H1 (cell line): ENCODE measurements around the gene AHR. TPM values are rescaled to one million over a fixed set of nuclear protein-coding genes. Genes with fewer than 3 reads are reported as not detected.
A peak's percentile ranks its signal among the peaks of the same experiment; 100 is the strongest.

Source experiments
- CTCF ChIA-PET: fragments of 300-600 bp; sonication (Branson Sonifier 250); formaldehyde crosslinking; loops from one replicate; lab custom pipeline; 2021; ENCODE audit not compliant: partially characterized antibody; lab: Charles Lee
- POLR2A ChIA-PET: fragments of 300-600 bp; sonication (Branson Sonifier 250); formaldehyde crosslinking; loops from one replicate; lab custom pipeline; 2021; ENCODE audit warnings: inconsistent platforms; ENCODE audit not compliant: partially characterized antibody; lab: Charles Lee
- DNase-seq, 2 experiments: peaks; one replicate each; pipeline versions ENCODE4 v3.0.0 to v3.0.0-alpha.2; 2010 to 2022; ENCODE audit warnings: low spot score in 2 of 2, low read depth in 1 of 2, mixed read lengths in 1 of 2
- FAIRE-seq: peaks from 2 replicates; lab custom pipeline; 2011; peaks lifted over from hg19 to GRCh38; lab: Jason Lieb, UNC
- H2AFZ ChIP-seq: 2 replicates; pipeline ENCODE4 v1.8.1; 2012; ENCODE audit warnings: low read length, inconsistent platforms
- H2AK5ac ChIP-seq: 2 replicates; pipeline ENCODE4 v1.6.1; 2013; ENCODE audit warnings: low read depth, low read length
- H2BK120ac ChIP-seq: replicated peaks from 2 replicates; pipeline ENCODE3; 2013; ENCODE audit warnings: low read depth, low read length, inconsistent platforms
- H2BK12ac ChIP-seq: 2 replicates; pipeline ENCODE4 v1.6.1; 2013; ENCODE audit warnings: low read depth, low read length
- H2BK15ac ChIP-seq: 2 replicates; pipeline ENCODE4 v1.6.1; 2013; ENCODE audit warnings: low read length
- H2BK20ac ChIP-seq: 2 replicates; pipeline ENCODE4 v1.6.1; 2013; ENCODE audit warnings: low read length
- H2BK5ac ChIP-seq: 2 replicates; pipeline ENCODE4 v1.6.1; 2013; ENCODE audit warnings: low read depth, low read length
- H3K14ac ChIP-seq: 2 replicates; pipeline ENCODE4 v1.6.1; 2013; ENCODE audit warnings: inconsistent platforms; ENCODE audit not compliant: insufficient read length
- H3K18ac ChIP-seq: 2 replicates; pipeline ENCODE4 v1.6.1; 2013; ENCODE audit warnings: low read length; ENCODE audit errors: extremely low read depth
- H3K23ac ChIP-seq: 2 replicates; pipeline ENCODE4 v1.6.1; 2013; ENCODE audit warnings: inconsistent platforms; ENCODE audit not compliant: insufficient read length
- H3K23me2 ChIP-seq: 2 replicates; pipeline ENCODE4 v1.6.1; 2013; ENCODE audit warnings: low read depth, low read length
- H3K27ac ChIP-seq: 2 replicates; pipeline ENCODE4 v1.6.1; 2011; ENCODE audit warnings: low read depth, low read length, inconsistent platforms
- H3K27me3 ChIP-seq, 4 experiments: replicated peaks in 1 of 4; 1 replicate in 1 of 4; 2 replicates in 3 of 4; pipeline versions ENCODE4 v1.6.1 to v1.8.1; 2011 to 2013; ENCODE audit warnings: low read length in 3 of 4, mild to moderate bottlenecking in 3 of 4, inconsistent platforms in 2 of 4, mixed read lengths in 2 of 4, moderate library complexity in 1 of 4; ENCODE audit not compliant: control insufficient read depth in 3 of 4, insufficient read depth in 3 of 4; ENCODE audit errors: extremely low read depth in 1 of 4
- H3K36me3 ChIP-seq, 4 experiments: 2 replicates each; pipeline versions ENCODE4 v1.6.1 to v1.8.1; 2011 to 2013; ENCODE audit warnings: mild to moderate bottlenecking in 4 of 4, low read length in 3 of 4, moderate library complexity in 2 of 4, control low read depth in 1 of 4, inconsistent platforms in 1 of 4; ENCODE audit not compliant: insufficient read depth in 4 of 4, control insufficient read depth in 2 of 4
- H3K4ac ChIP-seq: replicated peaks from 2 replicates; pipeline ENCODE3; 2013; ENCODE audit warnings: low read length, low read depth, mixed read lengths, inconsistent platforms; ENCODE audit not compliant: insufficient read length
- H3K4me1 ChIP-seq, 4 experiments: replicated peaks in 1 of 4; 1 replicate in 1 of 4; 2 replicates in 3 of 4; pipeline versions ENCODE4 v1.6.1 to v1.8.1; 2011 to 2013; ENCODE audit warnings: low read length in 3 of 4, inconsistent platforms in 2 of 4, mixed read lengths in 1 of 4; ENCODE audit not compliant: insufficient read depth in 4 of 4, control insufficient read depth in 3 of 4
- H3K4me2 ChIP-seq, 2 experiments: 2 replicates each; pipeline versions ENCODE4 v1.6.1 to v1.8.1; 2011 to 2013; ENCODE audit warnings: low read depth in 2 of 2, low read length in 2 of 2, control low read depth in 1 of 2, inconsistent platforms in 1 of 2, mild to moderate bottlenecking in 1 of 2; ENCODE audit not compliant: insufficient read depth in 1 of 2
- H3K4me3 ChIP-seq, 4 experiments: fragments of 200-600, 300-600 bp in 1 of 4; sonication (generic), shearing (Covaris generic), sonication (Bioruptor Twin) in 1 of 4; 2 replicates each; pipeline versions ENCODE4 v1.5.1 to v1.8.1; 2011 to 2016; ENCODE audit warnings: low read length in 4 of 4, low read depth in 3 of 4, control low read depth in 2 of 4, inconsistent platforms in 2 of 4, mild to moderate bottlenecking in 2 of 4, mixed read lengths in 1 of 4, moderate library complexity in 1 of 4; ENCODE audit not compliant: insufficient read depth in 2 of 4; ENCODE audit errors: extremely low read depth in 1 of 4
- H3K56ac ChIP-seq: replicated peaks from 2 replicates; pipeline ENCODE3; 2013; ENCODE audit warnings: low read depth, mild to moderate bottlenecking, mixed read lengths, low read length, inconsistent platforms; ENCODE audit not compliant: insufficient read length
- H3K79me1 ChIP-seq: 2 replicates; pipeline ENCODE4 v1.6.1; 2013; ENCODE audit warnings: low read depth, low read length, control low read depth
- H3K79me2 ChIP-seq, 2 experiments: 2 replicates each; pipeline versions ENCODE4 v1.6.1 to v1.8.1; 2012 to 2013; ENCODE audit warnings: low read length in 2 of 2, mild to moderate bottlenecking in 2 of 2, inconsistent platforms in 1 of 2; ENCODE audit not compliant: insufficient read depth in 2 of 2, control insufficient read depth in 1 of 2
- H3K9ac ChIP-seq, 4 experiments: replicated peaks in 1 of 4; 1 replicate in 1 of 4; 2 replicates in 3 of 4; pipeline versions ENCODE4 v1.6.1 to v1.8.1; 2011 to 2013; ENCODE audit warnings: low read depth in 3 of 4, low read length in 3 of 4, control low read depth in 2 of 4, mild to moderate bottlenecking in 2 of 4, moderate library complexity in 2 of 4, inconsistent platforms in 1 of 4; ENCODE audit errors: extremely low read depth in 1 of 4
- H3K9me3 ChIP-seq, 2 experiments: 2 replicates each; pipeline versions ENCODE4 v1.6.1 to v1.8.1; 2012 to 2013; ENCODE audit warnings: mild to moderate bottlenecking in 2 of 2, moderate library complexity in 2 of 2, control low read depth in 1 of 2, inconsistent platforms in 1 of 2, low read depth in 1 of 2, low read length in 1 of 2, mixed read lengths in 1 of 2; ENCODE audit not compliant: insufficient read depth in 2 of 2
- H4K20me1 ChIP-seq, 2 experiments: replicated peaks in 1 of 2; 2 replicates each; pipeline versions ENCODE3 to v1.8.1; 2011 to 2013; ENCODE audit warnings: inconsistent platforms in 2 of 2, low read length in 2 of 2, mild to moderate bottlenecking in 1 of 2; ENCODE audit not compliant: insufficient read depth in 2 of 2, control insufficient read depth in 1 of 2
- H4K5ac ChIP-seq: 2 replicates; pipeline ENCODE4 v1.6.1; 2013; ENCODE audit warnings: low read length, low read depth, mixed read lengths, inconsistent platforms; ENCODE audit not compliant: insufficient read length
- H4K8ac ChIP-seq: 2 replicates; pipeline ENCODE4 v1.8.0; 2013; ENCODE audit warnings: mild to moderate bottlenecking, moderate library complexity, low read length, inconsistent platforms; ENCODE audit not compliant: insufficient read depth; ENCODE audit errors: extremely low read depth
- H4K91ac ChIP-seq: replicated peaks from 2 replicates; pipeline ENCODE3; 2013; ENCODE audit warnings: low read length, mixed read lengths, inconsistent platforms; ENCODE audit not compliant: insufficient read length
- RAD21 ChIP-seq, 2 experiments: IDR thresholded peaks in 1 of 2; conservative IDR thresholded peaks in 1 of 2; 2 replicates each; pipeline ENCODE4 v1.6.1; 2011; ENCODE audit warnings: low read depth in 2 of 2, low read length in 2 of 2, improper control_type of control experiment in 1 of 2, inconsistent platforms in 1 of 2, mild to moderate bottlenecking in 1 of 2, moderate library complexity in 1 of 2
- RBBP5 ChIP-seq: IDR thresholded peaks from 2 replicates; pipeline ENCODE4 v1.7.1; 2012; ENCODE audit warnings: low read depth, mild to moderate bottlenecking, inconsistent platforms, low read length, moderate library complexity, borderline replicate concordance
- whole genome bisulfite sequencing, 2 experiments: shearing (Covaris generic) in 1 of 2; methylation state at CpG; one replicate each; pipeline versions ENCODE4 v1.1.6 to v1.1.7; 2013 to 2015; ENCODE audit warnings: low lambda C conversion rate in 2 of 2, mixed read lengths in 2 of 2, inconsistent platforms in 1 of 2, low coverage in 1 of 2, missing lambda C conversion rate in 1 of 2; ENCODE audit not compliant: insufficient replicate concordance in 2 of 2, insufficient coverage in 1 of 2, insufficient read length in 1 of 2; ENCODE audit errors: extremely low coverage in 1 of 2, missing lambda C conversion rate in 1 of 2; 5-methylcytosine and 5-hydroxymethylcytosine counted together
- polyA plus RNA-seq, 7 experiments: library from polyadenylated mRNA; depleted of rRNA in 3 of 7; stranded (reverse) in 5 of 7; unstranded in 2 of 7; fragments of >200 nt in 5 of 7; fragments of 200-250 nt in 2 of 7; gene quantifications; 1 replicate in 5 of 7; 2 replicates in 1 of 7; 4 replicates in 1 of 7; pipeline versions ENCODE4 v1.2.1 to v1.2.3, GENCODE V29; 2011 to 2013; ENCODE audit warnings: missing spikeins in 2 of 7, mixed read lengths in 2 of 7
- total RNA-seq: library from RNA; stranded (reverse); fragmentation: NEBNext Ultra II Directional; extraction: Animal tissue kit (Norgen Biotek cat#: 25700); gene quantifications from 2 replicates; pipeline ENCODE4 v1.2.1, GENCODE V29; 2021

The AHR gene
- total and polyA plus RNA-seq, 2 of the 8 experiments (the other 6 are each of a cell fraction or from before 2014, with no cell fraction given) = 1.4 to 9.7 TPM

DNA sequence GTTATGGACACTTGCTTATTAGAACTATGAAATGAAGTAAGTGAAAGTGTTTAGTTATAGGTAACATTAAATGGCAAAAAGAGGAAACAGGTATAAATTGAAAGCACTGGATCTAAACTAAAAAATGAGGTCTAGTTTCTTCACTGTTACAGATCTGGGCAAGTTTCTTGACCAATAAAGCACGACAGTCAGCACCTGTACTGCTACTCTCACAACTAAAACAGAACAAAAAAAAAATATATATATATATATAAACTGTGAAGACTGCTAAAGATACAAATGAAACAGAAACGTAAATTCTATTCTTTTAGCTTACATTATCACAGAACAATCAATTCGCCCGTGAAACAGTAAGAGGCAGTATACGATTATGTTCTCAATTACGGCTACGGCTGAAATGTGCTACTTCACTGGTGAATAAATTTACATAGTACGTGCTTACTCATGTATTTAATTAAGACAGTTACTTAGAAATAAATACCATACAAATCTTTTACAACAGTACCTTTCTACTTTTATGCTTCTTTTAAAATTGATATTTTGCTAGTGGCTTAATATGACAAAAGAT, 4.2 kb downstream of the AHR start:
- H3K23ac ChIP-seq = no peak overlapping the region
- H3K27me3 ChIP-seq = no peaks in the 10 kb centered on the region
- ChIA-PET CTCF (interaction anchor here (0.6 to 2.1 kb wide), 10 partner anchors 8 to 343 kb away, joined by 3 to 6 read pairs (median 3); no protein-coding TSS in a partner anchor), POLR2A (no interaction called here)
- no peak overlapping the region for H3K4ac ChIP-seq
- H2BK5ac ChIP-seq = no peak overlapping the region
- H2BK20ac ChIP-seq = no peak overlapping the region
- H3K9me3 ChIP-seq = 0 out of 4 replicates have a peak, but pooled peaks cover 0 to 2% of the 10 kb centered on the region in 2 experiments
- H3K56ac ChIP-seq = no peak overlapping the region
- H2BK15ac ChIP-seq = no peak overlapping the region
- no peaks in the 10 kb centered on the region; the same call in 1 of the 2 replicates for H3K79me1 ChIP-seq
- H2BK120ac ChIP-seq = no peak overlapping the region
- no peak overlapping the region for H3K18ac ChIP-seq
- H2AK5ac ChIP-seq = no peak overlapping the region
- H4K8ac ChIP-seq = no peak overlapping the region
- H3K4me2 ChIP-seq = no peak overlapping the region
- no peak for DNase-seq
- H3K23me2 ChIP-seq = peaks cover 5% of the 10 kb centered on the region; the same call in 1 of the 2 replicates
- H2BK12ac ChIP-seq = no peak overlapping the region
- no peak overlapping the region for H3K9ac ChIP-seq
- peaks cover 2 to 3% of the 10 kb centered on the region in 2 experiments for H4K20me1 ChIP-seq
- H3K27ac ChIP-seq = no peak overlapping the region
- no peak overlapping the region for H4K91ac ChIP-seq
- no peak overlapping the region for H3K4me3 ChIP-seq
- TF ChIP-seq RBBP5 = no peak
- peak; percentile 27 to 31 for TF ChIP-seq RAD21 (IDR thresholded peaks at IDR 0.05 in 1 of 2, conservative IDR thresholded peaks at IDR 0.05 in 1 of 2; ENCODE audit: low read depth in 2 of 2, low read length in 2 of 2)
- H3K14ac ChIP-seq = no peak overlapping the region
- peaks cover 0 to 10% (median 7%) of the 10 kb centered on the region in 4 experiments; a peak in 5 of 7 replicates for H3K4me1 ChIP-seq
- H4K5ac ChIP-seq = no peak overlapping the region
- peaks cover 0 to 84% of the 10 kb centered on the region in 2 experiments; a peak in 3 of 4 replicates for H3K79me2 ChIP-seq
- WGBS, 2 experiments = 87% methylated on average over 8 of the region's 8 CpGs; no CpG with 5 or more reads in 1 of the 2 experiments
- no peak overlapping the region for H2AFZ ChIP-seq
- H3K36me3 ChIP-seq = no peaks in the 10 kb centered on the region
- no peak for FAIRE-seq
